Neural progenitor cell (in vitro differentiated cells): ENCODE measurements around the gene HTD2. TPM values are rescaled to one million over a fixed set of nuclear protein-coding genes. Genes with fewer than 3 reads are reported as not detected.
A peak's percentile ranks its signal among the peaks of the same experiment; 100 is the strongest.

Experiments used
- DNase-seq: peaks from one replicate; pipeline ENCODE4 v3.0.0-alpha.2; 2016; ENCODE audit warnings: low spot score
- H2AFZ ChIP-seq: fragments of 200-600 bp; sonication (generic); replicated peaks from 2 replicates; pipeline ENCODE4 v1.6.1; 2016; ENCODE audit warnings: antibody characterized with exemption
- H3F3A ChIP-seq: fragments of 200-600 bp; sonication (generic); 2 replicates; pipeline ENCODE4 v1.6.1; 2016; ENCODE audit warnings: antibody characterized with exemption, low read depth
- H3K27ac ChIP-seq: fragments of 200-600 bp; sonication (generic); 2 replicates; pipeline ENCODE4 v1.5.1; 2016; ENCODE audit warnings: mild to moderate bottlenecking
- H3K27me3 ChIP-seq: fragments of 200-600 bp; sonication (generic); 2 replicates; pipeline ENCODE4 v1.6.1; 2016; ENCODE audit warnings: mild to moderate bottlenecking, moderate library complexity
- H3K36me3 ChIP-seq: fragments of 200-600 bp; sonication (generic); 2 replicates; pipeline ENCODE4 v1.5.1; 2016
- H3K4me1 ChIP-seq: fragments of 200-600 bp; sonication (generic); 2 replicates; pipeline ENCODE4 v1.6.1; 2016; ENCODE audit warnings: mixed run types
- H3K4me2 ChIP-seq: fragments of 200-600 bp; sonication (generic); 2 replicates; pipeline ENCODE4 v1.6.1; 2016
- H3K4me3 ChIP-seq: fragments of 200-600 bp; sonication (generic); 2 replicates; pipeline ENCODE4 v1.5.1; 2016
- H3K79me2 ChIP-seq: fragments of 200-600 bp; sonication (generic); 2 replicates; pipeline ENCODE4 v1.6.1; 2016; ENCODE audit warnings: low read depth
- H3K9ac ChIP-seq: fragments of 200-600 bp; sonication (generic); 2 replicates; pipeline ENCODE4 v1.6.1; 2016
- H3K9me3 ChIP-seq: fragments of 200-600 bp; sonication (generic); 2 replicates; pipeline ENCODE4 v1.5.1; 2016; ENCODE audit warnings: low read depth
- H4K20me1 ChIP-seq: fragments of 200-600 bp; sonication (generic); 2 replicates; pipeline ENCODE4 v1.6.1; 2016; ENCODE audit warnings: low read depth
- H3K27ac Mint-ChIP-seq: 3 replicates; pipeline ENCODE4 v1.8.0; 2021; ENCODE audit warnings: mixed read lengths
- H3K27me3 Mint-ChIP-seq: 2 replicates; pipeline ENCODE4 v1.8.0; 2022; ENCODE audit warnings: low read depth, mild to moderate bottlenecking, inconsistent platforms, moderate library complexity, mixed read lengths; ENCODE audit not compliant: insufficient read depth
- H3K36me3 Mint-ChIP-seq: 3 replicates; pipeline ENCODE4 v1.8.0; 2021; ENCODE audit warnings: mixed read lengths
- H3K4me1 Mint-ChIP-seq: 3 replicates; pipeline ENCODE4 v1.8.0; 2021; ENCODE audit warnings: mixed read lengths
- H3K4me3 Mint-ChIP-seq: 3 replicates; pipeline ENCODE4 v1.8.0; 2021; ENCODE audit warnings: mild to moderate bottlenecking, moderate library complexity, mixed read lengths
- H3K9me3 Mint-ChIP-seq: 3 replicates; pipeline ENCODE4 v1.8.0; 2020; ENCODE audit warnings: mixed read lengths
- EZH2 ChIP-seq: fragments of 200-600 bp; sonication (generic); IDR thresholded peaks from 2 replicates; pipeline ENCODE4 v1.6.1; 2017; ENCODE audit warnings: antibody characterized with exemption, mild to moderate bottlenecking, moderate library complexity
- EZH2phosphoT487 ChIP-seq: fragments of 200-600 bp; sonication (generic); IDR thresholded peaks from 2 replicates; pipeline ENCODE4 v1.6.1; 2017; ENCODE audit warnings: antibody characterized with exemption
- total RNA-seq: library from RNA; depleted of rRNA; stranded (reverse); fragments of >200 nt; gene quantifications from 2 replicates; pipeline ENCODE4 v1.2.3, GENCODE V29; 2015; ENCODE audit warnings: low replicate concordance
- TF ChIP-seq, protein P1 (sequence below): fragments of 200-600 bp; sonication (generic); IDR thresholded peaks from 2 replicates; pipeline ENCODE4 v1.5.1; 2017; ENCODE audit warnings: antibody characterized with exemption, mild to moderate bottlenecking

Gene HTD2
- total RNA-seq, 1 donor from 2014 or later, result 29.5 TPM

GRCh38 chr3:58291671-58292338 lies 14.5 kb upstream of the HTD2 start:
- Histone ChIP-seq H3K4me3 (no peak overlapping the region), H3K4me1 (no peaks in the 10 kb centered on the region), H3K27ac (no peak overlapping the region), H3K36me3 (no peaks in the 10 kb centered on the region), H3K27me3 (no peaks in the 10 kb centered on the region), H3K9me3 (no peaks in the 10 kb centered on the region), H3K79me2 (no peaks in the 10 kb centered on the region), H4K20me1 (no peaks in the 10 kb centered on the region), H3K9ac (no peak overlapping the region), H3K4me2 (no peak overlapping the region), H3F3A (no peaks in the 10 kb centered on the region), H2AFZ (no peak overlapping the region)
- TF ChIP-seq, protein P1, sequence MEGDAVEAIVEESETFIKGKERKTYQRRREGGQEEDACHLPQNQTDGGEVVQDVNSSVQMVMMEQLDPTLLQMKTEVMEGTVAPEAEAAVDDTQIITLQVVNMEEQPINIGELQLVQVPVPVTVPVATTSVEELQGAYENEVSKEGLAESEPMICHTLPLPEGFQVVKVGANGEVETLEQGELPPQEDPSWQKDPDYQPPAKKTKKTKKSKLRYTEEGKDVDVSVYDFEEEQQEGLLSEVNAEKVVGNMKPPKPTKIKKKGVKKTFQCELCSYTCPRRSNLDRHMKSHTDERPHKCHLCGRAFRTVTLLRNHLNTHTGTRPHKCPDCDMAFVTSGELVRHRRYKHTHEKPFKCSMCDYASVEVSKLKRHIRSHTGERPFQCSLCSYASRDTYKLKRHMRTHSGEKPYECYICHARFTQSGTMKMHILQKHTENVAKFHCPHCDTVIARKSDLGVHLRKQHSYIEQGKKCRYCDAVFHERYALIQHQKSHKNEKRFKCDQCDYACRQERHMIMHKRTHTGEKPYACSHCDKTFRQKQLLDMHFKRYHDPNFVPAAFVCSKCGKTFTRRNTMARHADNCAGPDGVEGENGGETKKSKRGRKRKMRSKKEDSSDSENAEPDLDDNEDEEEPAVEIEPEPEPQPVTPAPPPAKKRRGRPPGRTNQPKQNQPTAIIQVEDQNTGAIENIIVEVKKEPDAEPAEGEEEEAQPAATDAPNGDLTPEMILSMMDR, result no peak
- no peak for TF ChIP-seq EZH2
- TF ChIP-seq EZH2phosphoT487, result no peak
- Mint-ChIP-seq H3K27me3 (peaks cover 5% of the 10 kb centered on the region), H3K27ac (peak overlapping the region; percentile 17), H3K4me3 (no peak overlapping the region), H3K9me3 (peaks cover 9% of the 10 kb centered on the region), H3K4me1 (peaks cover 11% of the 10 kb centered on the region), H3K36me3 (peaks cover 12% of the 10 kb centered on the region)
- DNase-seq, result no peak

GRCh38 chr3:58292866-58293265 lies 13.5 kb upstream of the HTD2 start:
- no peak overlapping the region for H3K9ac ChIP-seq

DNA sequence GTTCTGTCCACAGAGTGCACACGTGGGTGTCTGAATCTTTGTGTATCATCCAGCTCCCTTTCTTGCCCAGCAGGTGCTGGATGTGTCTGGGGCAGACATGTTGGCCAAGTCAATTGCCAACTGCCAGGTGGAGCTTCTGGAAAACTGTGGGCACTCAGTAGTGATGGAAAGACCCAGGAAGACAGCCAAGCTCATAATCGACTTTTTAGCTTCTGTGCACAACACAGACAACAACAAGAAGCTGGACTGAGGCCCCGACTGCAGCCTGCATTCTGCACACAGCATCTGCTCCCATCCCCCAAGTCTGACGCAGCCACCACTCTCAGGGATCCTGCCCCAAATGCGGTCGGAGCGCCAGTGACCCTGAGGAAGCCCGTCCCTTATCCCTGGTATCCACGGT lies 12.8 kb upstream of the HTD2 start:
- DNase-seq, result no peak
- no peak overlapping the region for H3K27ac Mint-ChIP-seq

More at GRCh38 chr3:58292866-58293265, 13.5 kb upstream of the HTD2 start:
- H3K27me3 Mint-ChIP-seq, result peaks cover 5% of the 10 kb centered on the region
- peaks cover 9% of the 10 kb centered on the region for H3K9me3 Mint-ChIP-seq
- no peaks in the 10 kb centered on the region for H3K9me3 ChIP-seq
- no peak overlapping the region for H3K27ac ChIP-seq
- no peaks in the 10 kb centered on the region for H3K4me1 ChIP-seq
- H3K4me3 Mint-ChIP-seq, result no peak overlapping the region
- no peak overlapping the region for H3K4me2 ChIP-seq
- H4K20me1 ChIP-seq, result no peaks in the 10 kb centered on the region
- no peaks in the 10 kb centered on the region for H3K36me3 ChIP-seq
- TF ChIP-seq, protein P1, result no peak
- no peak for TF ChIP-seq EZH2
- TF ChIP-seq EZH2phosphoT487, result no peak
- no peak overlapping the region for H3K4me3 ChIP-seq
- no peak overlapping the region for H2AFZ ChIP-seq
- no peaks in the 10 kb centered on the region for H3K27me3 ChIP-seq
- H3K4me1 Mint-ChIP-seq, result peaks cover 11% of the 10 kb centered on the region
- DNase-seq, result no peak
- peaks cover 12% of the 10 kb centered on the region for H3K36me3 Mint-ChIP-seq
- no peak overlapping the region for H3K27ac Mint-ChIP-seq
- no peaks in the 10 kb centered on the region for H3F3A ChIP-seq
- no peaks in the 10 kb centered on the region for H3K79me2 ChIP-seq

More for the DNA sequence above, 12.8 kb upstream of the HTD2 start:
- no peak overlapping the region for H2AFZ ChIP-seq
- H3F3A ChIP-seq, result no peaks in the 10 kb centered on the region
- H3K9ac ChIP-seq, result no peak overlapping the region
- TF ChIP-seq EZH2 (no peak), EZH2phosphoT487 (no peak)
- TF ChIP-seq, protein P1, result no peak
- Mint-ChIP-seq H3K9me3 (peaks cover 9% of the 10 kb centered on the region), H3K27me3 (peaks cover 8% of the 10 kb centered on the region), H3K4me1 (peaks cover 11% of the 10 kb centered on the region), H3K36me3 (peaks cover 9% of the 10 kb centered on the region), H3K4me3 (no peak overlapping the region)
- H3K27me3 ChIP-seq, result no peaks in the 10 kb centered on the region
- no peak overlapping the region for H3K4me2 ChIP-seq
- H3K27ac ChIP-seq, result no peak overlapping the region
- H3K36me3 ChIP-seq, result no peaks in the 10 kb centered on the region
- H3K4me1 ChIP-seq, result no peaks in the 10 kb centered on the region
- no peaks in the 10 kb centered on the region for H4K20me1 ChIP-seq
- H3K4me3 ChIP-seq, result no peak overlapping the region
- H3K79me2 ChIP-seq, result no peaks in the 10 kb centered on the region
- no peaks in the 10 kb centered on the region for H3K9me3 ChIP-seq
